ENCODE results near the gene NCOA3.
"Not testable (repeated sequence)": the region's sequence is repeated elsewhere in the genome, so short reads cannot be mapped to it uniquely, and the experiment has no call there.

NCOA3 gene

DNA sequence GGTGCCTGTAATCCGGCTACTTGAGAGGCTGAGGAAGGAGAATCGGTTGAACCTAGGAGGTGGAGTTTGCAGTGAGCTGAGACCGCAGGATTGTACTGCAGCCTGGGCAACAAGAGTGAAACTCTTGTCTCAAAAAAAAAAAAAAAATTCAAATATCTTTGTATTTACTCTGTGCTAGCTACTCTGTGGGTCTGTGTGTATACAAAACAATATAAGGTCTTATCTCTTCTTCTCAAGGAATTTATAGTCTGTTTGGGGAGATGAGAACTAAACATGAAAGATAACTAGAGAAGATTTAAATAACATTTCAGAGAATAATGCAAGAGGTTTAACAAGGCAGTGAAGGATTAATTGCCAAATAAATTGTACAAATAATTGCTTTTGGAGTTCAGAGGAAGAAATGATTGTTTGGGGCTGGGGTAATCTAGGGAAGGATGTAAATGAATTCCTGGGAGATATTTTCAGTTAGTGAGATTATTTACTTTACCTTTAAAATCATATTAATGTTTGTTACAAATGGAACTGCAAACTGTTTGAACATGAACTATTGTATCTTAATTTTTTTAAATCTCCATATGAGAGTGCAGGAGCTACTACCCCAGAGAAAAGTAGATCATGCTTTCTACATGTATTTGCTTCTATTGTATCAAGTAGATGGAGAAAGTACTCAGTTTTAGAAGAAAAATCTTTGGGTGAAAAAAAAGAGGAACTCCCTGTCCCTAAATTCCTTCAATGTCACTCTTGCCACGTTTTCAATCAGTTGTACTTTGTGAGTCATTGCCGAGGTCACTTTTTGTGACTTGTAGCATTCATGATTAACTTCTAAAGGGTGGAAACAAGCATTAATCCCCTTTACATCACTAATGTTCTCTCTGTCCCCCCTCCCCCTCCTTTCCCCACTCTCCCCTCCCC, 39.0 kb downstream of the NCOA3 start:
- DNase-seq (ENCODE audit: low read depth): no peak

DNA sequence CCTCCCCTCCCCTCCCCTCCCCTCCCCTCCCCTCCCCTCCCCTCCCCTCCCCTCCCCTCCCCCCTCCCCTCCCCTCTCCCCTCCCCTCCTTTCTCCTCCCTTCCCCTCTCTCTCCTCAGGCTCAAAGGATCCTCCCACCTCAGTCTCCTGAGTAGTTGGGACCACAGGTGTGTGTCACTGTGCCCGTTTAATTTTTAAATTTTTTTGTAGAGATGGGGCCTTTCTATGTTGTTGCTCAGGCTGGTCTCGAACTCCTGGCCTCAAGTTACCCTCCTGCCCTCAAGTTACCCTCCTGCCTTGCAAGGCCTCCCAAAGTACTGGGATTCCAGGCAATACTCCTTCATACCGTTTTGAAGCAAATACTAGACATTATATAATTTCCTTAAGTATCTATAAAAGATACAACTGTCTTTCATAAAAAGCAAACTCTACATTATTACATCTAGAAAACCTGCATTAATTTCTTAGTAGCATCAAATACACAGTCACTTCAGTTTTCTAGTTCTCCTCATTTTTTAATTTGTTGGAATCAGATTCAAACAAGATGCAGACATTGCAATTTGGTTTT, 39.8 kb downstream of the NCOA3 start:
- no peak for DNase-seq (ENCODE audit: low read depth)

- no peak for DNase-seq (ENCODE audit: low read depth)
Measured at GRCh38 chr20:47543006-47543431, 41.3 kb downstream of the NCOA3 start.

DNA sequence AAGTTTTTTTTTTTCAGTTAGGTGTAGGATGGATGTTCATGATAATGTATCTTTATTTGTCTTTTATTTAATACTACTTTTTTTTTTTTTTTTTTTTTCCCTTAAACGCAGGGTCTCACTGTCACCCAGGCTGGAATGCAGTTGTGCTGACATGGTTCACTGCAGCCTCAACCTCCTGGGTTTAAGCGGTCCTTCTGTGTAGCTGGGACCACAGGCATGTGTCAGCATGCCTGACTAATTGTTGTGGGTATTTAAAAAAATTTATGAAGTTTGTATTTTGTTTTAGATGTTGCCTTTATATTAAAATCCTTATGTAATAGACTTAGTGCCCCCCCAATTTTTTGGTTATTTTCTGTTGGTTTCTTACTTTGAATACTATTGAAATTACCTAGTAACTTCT, 42.6 kb downstream of the NCOA3 start:
- no peak for DNase-seq (ENCODE audit: low read depth)

DNA sequence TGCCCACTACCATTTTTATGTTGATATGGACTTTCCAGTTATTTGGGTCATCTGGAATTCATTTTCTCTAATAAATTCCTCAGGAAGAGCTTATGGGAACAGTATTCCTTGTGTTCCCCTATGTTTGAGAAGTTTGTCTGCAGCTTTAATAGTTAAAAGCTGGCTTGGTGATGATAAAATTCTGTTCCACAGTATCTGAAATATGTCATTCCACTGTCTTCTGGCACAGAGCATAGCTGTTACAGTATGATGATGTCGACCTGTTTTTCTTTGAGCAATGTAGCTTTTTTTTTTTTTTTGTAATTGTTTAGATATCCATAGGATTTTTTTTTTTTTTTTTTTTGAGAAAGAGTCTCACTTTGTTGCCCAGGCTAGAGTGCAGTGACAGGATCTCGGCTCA, 43.2 kb downstream of the NCOA3 start:
- DNase-seq (ENCODE audit: low read depth): no peak

DNA sequence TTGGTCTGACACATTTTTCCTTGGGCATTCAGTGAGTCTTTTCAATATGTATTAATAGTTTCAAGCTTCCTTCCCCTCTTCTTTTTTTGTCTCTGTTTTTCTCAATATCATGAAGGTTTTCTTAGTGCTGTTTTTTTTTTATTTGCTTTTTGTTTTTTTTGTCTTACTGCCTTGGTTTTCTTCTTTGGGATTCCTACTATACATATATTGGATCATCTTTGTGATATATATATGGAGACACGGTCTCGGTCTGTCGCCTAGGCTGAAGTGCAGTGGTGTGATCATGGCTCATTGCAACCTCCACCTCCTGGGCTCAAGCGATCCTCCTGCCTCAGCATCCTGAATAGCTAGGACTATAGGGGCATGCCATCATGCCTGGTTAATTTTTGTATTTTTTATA, 43.8 kb downstream of the NCOA3 start:
- DNase-seq (ENCODE audit: low read depth): no peak

- DNase-seq (ENCODE audit: low read depth): no peak
Measured at GRCh38 chr20:47546184-47547033, 44.7 kb downstream of the NCOA3 start.

- no peak for DNase-seq (ENCODE audit: low read depth)
Measured at GRCh38 chr20:47547034-47547387, 45.3 kb downstream of the NCOA3 start.

DNA sequence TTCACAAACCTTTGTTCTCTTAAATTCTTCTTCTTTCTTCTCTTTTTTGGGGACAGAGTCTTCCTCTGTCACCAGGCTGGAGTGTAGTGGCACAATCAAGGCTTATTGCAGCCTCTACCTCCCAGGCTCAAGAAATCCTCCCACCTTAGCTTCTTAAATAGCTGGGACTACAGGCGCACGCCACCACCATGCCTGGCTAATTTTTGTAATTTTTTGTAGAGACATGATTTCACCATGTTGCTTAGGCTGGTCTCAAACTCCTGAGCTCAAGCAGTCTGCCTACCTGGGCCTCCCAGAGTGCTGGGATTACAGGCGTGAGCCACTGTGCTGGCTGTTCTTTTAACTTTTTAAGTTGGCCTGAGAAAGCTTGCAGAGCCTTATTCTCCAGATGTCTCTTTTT, 48.0 kb downstream of the NCOA3 start:
- no peak for DNase-seq (ENCODE audit: low read depth)

GRCh38 chr20:47551222-47551621, 49.5 kb downstream of the NCOA3 start:
- DNase-seq (ENCODE audit: low read depth): no peak

- no peak for DNase-seq (ENCODE audit: low read depth)
Measured at GRCh38 chr20:47551841-47552240, 50.2 kb downstream of the NCOA3 start.

DNA sequence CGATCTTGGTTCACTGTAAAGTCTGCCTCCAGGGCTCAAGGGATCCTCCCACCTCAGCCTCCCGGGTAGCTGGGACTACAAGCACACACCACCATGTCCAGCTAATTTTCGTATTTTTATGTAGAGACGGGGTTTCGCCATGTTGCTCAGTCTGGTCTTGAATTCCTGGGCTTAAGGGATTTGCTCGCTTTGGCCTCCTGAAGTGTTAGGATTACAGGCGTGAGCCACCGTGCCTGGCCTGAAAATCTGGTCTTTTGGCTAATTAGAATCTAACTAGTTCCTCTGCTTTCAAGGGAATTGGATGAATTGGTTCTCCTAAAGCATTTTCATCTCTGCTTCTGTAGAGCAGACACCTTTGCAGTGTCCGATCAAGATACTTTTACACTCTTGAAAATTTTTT, 51.3 kb downstream of the NCOA3 start:
- no peak for DNase-seq (ENCODE audit: low read depth)

- not testable (repeated sequence) for DNase-seq (ENCODE audit: low read depth)
Measured at GRCh38 chr20:47553594-47554235, 52.0 kb downstream of the NCOA3 start.

- not testable (repeated sequence) for DNase-seq (ENCODE audit: low read depth)
Measured at GRCh38 chr20:47554283-47554682, 52.6 kb downstream of the NCOA3 start.

DNA sequence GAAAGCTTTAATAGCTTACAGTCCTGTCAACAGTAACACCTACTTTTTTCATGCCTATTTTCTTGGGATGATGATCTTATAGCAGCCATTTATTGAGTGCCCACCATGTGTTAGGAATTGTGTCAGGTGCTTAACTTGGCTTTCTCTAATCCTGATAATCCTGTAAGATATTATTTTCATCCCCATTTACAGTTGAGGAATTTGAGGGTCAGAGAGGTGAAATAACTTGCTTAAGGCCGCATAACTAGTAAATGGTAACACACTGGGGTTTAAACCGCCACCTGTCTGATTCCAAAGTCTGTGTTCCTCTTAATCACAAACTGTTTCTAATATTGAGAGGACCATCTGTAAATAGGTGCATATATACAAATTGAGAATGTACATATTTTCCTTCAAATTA, 55.5 kb downstream of the NCOA3 start:
- no peak for DNase-seq (ENCODE audit: low read depth)

- DNase-seq (ENCODE audit: low read depth): no peak
Measured at GRCh38 chr20:47557791-47558190, 56.1 kb downstream of the NCOA3 start.

- DNase-seq (ENCODE audit: low read depth): no peak
Measured at GRCh38 chr20:47558295-47559066, 56.8 kb downstream of the NCOA3 start.

DNA sequence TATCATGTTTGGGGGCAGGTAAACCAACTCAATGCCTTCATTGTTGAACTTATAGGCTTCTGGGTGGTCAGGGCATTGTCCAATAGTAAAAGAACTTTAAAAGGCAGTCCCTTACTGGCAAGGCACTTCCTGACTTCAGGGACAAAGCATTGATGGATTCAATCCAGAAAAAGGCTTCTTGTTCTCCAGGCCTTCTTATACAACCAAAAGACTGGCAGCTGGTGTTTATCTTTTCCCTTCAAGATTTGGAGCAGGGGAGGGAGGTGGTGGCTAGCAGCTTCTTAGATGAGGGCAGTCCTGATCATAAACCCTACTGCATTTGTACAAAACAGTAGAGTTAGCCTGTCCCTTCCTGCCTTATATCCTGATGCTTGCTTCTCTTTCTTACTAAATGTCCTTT, 57.5 kb downstream of the NCOA3 start:
- no peak for DNase-seq (ENCODE audit: low read depth)

DNA sequence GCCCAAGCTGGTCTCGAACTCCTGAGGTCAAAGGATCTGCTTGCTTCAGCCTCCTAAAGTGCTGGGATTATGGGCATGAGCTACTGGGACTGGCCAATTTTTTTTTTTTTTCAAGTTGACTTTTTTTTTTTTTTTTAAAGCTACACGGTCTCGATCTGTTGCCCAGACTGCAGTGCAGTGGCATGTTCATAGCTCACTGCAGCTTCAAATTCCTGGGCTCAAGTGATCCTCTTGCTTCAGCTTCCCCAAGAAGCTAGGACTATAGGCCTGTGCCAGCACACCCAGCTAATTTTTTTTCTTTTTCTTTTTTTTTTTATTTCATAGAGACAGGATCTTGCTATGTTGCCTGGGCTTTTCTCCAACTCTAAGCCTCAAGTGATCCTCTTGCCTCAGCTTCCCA, 59.5 kb downstream of the NCOA3 start:
- no peak for DNase-seq (ENCODE audit: low read depth)

DNA sequence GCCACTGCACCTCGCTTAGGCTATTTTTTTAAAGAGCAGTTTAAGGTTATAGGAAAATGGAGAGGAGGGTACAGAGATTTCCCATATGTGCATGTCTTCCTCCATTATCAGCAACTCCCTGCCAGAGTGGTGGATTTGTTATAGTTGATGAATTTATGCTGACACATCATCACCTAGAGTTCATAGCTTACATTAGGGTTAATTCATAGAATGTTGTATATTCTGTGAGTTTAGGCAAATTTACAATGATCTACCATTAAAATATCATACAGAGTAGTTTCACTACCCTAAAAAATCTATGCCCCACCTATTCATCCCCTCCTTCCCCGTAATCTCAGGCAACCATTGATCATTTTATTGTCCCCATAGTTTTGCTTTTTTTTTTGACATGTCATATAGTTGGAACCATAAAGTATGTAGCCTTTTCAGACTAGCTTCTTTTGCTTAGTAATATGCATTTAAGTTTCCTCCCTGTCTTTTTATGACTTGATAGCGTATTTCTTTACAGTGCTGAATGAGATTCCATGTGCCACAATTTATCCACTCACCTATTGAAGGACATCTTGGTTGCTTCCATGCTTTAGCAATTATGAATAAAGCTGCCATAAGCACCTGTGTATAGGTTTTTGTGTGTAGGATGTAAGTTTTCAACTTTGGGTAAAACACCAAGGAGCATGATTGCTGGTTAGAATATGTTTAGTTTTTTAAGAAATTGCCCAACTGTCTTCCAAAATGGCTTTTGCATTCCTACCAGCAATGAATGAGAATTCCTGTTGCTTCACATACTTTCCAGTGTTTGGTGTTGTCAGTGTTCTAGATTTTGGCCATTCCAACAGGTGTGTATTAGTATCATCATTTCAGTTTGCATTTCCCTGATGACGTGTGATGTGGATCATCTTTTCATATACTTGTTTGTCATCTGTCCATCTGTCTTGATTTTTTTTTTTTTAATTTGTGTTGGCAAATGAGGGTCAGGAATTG, 60.2 kb downstream of the NCOA3 start:
- no peak for DNase-seq (ENCODE audit: low read depth)

Data from activated T-cell treated with anti-CD3 and anti-CD28 coated beads for 48 hours (primary cell).